HG03097 (cell line): ENCODE data around the gene FBN2.

ENCODE experiments used
- ATAC-seq: cut with Tn5 transposase; IDR thresholded peaks from one replicate; pipeline ENCODE4 v1.9.1; 2021; ENCODE audit not compliant: unreplicated experiment, low FRiP score

FBN2 gene

DNA sequence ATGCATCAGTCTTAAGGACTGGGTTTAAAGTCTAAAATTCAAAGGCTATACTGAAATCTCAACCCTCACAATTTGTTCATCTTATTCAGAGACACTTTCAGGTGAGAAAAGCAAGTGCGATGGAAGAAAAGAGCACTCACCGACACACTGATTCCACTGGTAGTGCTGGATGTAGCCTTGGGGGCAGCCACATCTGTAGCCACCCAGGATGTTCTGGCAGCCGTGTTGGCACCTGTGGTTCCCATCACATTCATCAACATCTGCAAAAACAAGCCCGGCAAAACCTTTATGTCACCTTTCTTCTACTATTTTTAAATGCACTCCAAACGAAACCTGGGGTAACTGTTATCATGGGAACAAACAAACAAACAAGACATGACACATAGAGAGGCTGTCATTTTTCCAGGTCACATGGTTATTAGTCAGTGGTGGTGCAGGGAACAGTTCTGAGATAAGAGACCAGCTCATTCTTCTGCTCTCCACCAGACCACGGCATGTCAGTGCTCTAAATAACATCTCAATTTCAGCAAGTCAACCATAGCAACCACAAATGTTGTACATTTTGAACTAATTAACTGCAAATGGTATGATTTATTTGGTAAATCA, 266.1 kb downstream of the FBN2 start:
- ATAC-seq, result no peak

DNA sequence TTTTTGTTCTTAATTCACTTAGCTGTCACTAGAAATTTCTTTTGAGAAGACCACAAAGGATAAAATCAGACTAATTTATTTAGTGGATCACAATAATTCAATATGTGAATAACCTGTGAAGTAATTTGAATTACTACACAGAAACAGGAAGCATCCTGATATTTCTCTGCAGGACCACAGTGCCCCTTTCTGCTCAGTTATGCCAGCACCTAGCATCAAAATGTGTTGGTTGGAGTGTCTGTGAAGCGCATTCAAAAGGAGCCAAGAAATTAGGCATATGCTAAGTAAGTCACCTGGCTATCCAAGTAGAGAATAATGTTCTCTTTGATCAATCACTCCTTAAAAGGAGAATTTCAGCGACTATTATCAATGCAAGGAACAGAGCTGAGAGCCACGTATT, 267.0 kb downstream of the FBN2 start:
- ATAC-seq, result no peak

DNA sequence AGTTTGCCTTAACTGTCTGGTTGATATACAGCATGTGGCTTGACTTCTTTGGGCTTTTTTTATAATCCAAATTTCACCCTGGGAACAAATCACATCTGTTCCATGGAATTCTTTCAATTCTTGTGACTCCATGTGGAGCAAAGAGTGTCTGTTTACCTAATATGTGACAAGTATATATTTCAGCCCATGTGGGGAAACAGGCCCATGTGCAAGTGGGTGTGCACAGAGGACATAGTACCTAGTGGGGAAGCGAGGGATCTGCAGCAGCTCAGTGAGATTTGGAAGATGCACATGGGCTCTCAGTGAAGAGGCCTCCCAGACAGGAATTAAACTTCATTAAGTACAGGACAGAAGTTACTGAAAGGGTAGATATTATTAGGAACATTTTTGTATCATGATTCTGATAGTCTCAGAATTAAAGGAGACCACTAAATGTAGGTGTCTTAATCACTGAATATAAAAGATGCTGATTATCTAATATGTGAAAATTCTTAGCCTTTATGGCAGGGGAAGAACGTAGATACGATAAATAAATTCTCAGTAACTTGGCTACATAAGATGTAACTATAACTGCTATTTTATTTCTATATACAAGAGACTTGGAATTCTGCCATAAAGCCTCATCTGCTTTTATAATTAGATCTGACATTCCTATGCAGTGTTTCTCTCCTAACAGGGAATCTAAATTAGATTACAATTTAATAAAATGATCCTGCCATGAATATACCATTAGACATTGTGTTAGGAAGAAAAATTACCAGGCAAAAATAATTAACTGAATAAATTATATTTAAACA, 273.3 kb downstream of the FBN2 start:
- no peak for ATAC-seq

DNA sequence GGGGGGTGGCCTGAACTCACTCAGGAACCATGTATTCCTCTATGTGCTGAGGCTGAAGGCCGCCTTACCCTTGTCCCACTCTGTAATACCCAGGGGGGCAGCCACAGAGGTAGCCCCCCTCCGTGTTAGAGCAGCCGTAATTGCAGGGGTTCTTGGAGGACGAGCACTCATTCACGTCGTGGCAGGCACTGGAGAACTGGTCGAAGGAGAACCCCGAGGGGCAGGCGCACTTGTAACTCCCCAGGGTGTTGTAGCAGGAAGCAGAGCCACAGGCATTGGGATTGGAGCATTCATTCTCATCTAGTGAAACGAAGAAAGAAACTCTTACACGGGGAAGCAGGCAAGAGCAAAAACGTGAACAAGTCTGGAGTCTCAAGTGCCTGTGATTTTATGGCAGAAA, 274.7 kb downstream of the FBN2 start:
- no peak for ATAC-seq

DNA sequence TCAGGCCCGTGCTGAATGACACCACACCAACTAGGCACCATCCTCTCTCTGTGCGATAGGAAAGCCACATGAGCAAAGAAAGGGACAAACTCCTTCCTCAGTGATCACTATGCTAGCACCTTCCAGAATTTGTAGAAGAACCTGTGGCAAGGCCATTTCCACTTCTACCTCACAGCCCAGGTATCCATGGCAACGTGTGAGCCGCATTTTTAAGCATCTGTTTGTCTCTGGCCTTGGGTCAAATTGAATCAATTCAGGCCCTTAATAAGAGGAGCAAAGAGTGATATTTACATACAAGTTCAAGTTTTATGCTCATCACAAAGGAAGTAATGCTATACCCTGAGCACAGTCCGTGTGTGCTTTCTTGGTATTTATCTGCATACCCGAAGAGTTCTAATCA, 275.1 kb downstream of the FBN2 start:
- no peak for ATAC-seq

DNA sequence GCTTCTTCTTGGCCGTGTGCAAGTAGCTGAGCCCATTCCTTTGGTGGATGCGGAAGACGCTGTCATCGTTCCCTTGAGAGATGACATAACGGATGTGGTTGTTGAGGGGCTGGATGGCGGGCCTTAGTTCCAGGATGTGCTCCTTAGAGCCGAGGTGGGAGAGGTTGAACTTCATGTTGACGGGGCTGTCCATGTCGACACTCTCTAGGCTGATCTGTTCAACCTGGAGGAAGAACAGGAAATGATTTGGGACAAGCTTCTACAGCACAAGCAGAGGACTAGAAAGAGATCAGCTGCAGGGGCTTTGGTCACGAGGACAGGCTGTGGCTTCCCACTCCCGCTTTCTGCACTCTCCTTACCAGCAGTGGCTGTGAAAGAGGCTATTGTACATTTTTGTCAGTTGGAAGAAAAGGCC, 278.4 kb downstream of the FBN2 start:
- no peak for ATAC-seq

DNA sequence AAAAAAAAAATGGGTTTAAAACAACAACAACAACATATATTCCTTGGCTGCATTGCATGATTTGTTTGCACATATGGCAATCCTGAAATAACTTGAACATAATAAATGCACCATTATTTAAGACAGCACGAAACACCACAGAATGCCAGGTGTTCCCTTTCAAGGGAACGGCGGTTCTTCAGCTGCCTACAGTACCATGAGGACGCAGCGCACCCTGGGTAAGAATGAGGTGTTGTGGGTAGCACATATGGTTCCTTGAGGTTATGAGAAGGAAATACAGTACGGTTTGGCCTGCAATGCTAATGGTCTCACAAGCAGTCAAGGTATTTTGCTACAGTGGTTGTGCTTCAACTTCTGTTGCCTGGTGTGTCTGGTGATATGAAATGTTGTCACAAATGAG, 279.7 kb downstream of the FBN2 start:
- ATAC-seq, result no peak

DNA sequence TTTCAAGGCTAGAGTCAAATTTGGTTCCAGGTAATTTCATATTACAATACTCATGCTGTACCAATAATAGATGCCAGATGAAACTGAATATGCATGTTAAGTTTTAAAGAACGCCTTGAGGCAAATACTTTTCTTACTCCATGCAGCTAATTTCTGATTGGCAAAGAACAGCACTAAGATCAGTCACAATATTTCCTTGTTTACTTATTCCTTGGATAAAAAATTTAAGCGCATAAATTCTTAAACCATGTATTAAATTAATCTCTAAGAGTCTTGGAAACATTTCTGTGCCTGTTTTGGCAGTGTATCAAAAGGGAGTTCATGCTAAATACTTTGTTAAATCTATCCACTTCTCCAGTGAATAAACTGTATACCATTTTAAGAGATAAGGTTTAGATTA, 281.0 kb downstream of the FBN2 start:
- ATAC-seq, result no peak

DNA sequence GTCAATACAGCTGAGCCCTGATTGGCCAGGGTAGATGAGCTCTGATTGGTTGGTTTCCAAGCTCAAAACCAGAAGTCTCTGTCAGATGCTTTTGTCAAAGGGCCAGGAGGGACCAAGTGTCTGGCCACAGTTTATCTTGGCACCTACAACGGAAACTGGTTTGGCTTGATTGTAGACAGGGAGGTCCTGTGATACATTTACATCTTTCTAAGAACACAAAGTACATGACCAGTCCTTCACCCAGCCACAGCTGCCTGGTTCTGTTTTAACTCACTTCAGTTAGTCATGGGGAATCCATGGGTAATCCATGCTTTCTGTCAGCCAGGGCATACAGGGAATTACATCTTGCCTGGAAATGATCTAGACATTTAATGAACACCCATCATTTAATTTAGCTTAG, 283.3 kb downstream of the FBN2 start:
- ATAC-seq, result no peak

DNA sequence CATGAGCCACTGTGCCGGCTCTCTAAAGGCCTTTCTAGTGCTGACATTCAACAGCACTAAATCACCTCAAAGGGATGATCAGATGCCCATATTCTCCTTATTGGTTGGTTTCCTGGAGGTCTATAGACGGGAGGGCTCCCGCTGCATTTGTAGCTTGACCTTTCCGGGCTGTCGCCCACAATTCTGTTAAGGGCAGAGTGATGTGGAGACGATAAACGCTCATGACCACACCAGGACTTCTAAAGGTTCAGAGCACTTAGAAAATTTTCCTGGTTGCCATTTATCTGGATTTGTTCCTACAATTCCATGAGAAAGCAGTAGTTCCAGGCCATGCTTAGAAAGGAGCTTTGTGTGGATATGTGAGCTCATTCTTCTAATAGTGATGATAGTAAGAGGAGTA, 284.2 kb downstream of the FBN2 start:
- no peak for ATAC-seq

DNA sequence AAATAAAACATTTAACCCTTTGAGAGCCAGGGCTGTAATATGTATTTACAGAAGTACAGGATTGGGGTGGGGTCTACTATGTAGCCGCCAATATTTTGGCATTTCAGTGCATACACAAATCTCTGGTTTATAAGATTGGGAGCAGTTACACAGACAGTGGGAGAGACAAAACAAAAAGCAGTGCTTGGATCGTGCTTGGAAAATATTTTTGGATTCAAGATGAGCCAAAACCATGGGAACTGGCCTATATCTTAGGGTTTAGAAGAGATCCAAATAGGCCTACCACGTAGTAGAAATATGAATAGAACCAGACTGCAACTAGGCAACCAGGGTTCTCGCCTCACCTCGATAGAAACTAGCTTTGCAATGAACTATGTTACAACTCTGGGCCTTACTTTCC, 284.9 kb downstream of the FBN2 start:
- no peak for ATAC-seq

DNA sequence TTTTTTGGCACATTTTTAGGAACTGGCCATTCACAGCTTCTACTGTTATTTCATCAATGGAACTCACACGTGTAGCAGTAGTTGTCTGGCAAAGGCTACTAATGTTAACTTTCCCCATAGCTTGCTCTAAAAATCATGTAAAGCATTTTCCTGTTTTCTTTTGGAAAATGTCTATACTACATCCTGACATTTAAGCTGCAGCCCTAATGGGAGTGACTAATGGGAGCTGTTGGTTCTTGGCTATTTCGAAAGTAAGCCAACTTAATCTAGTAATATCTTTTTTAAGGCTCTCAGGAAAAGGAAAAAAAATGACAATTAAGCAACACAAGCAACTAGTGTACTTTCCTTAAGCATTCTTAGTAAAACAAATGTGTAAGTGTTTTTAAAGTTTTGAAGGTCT, 285.3 kb downstream of the FBN2 start:
- no peak for ATAC-seq

DNA sequence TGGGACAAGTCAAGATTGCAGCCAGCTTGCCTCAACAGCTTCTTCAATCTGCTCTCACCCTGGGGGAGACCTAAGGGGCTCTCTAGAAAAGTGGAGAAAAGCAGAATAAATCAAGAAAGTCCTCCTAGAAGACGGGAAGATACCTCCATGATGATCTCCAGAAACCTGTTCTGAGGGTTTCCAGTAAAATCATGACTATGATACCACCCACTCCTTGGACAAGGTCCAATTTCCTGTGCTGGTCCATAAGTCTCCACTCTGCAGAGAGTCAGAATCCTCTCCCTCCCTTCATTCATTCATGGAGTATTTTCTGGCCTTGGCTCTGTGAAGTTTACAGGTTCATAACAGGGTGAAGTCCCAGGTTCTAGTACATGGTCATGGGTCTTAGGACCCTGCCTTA, 285.8 kb downstream of the FBN2 start:
- no peak for ATAC-seq

DNA sequence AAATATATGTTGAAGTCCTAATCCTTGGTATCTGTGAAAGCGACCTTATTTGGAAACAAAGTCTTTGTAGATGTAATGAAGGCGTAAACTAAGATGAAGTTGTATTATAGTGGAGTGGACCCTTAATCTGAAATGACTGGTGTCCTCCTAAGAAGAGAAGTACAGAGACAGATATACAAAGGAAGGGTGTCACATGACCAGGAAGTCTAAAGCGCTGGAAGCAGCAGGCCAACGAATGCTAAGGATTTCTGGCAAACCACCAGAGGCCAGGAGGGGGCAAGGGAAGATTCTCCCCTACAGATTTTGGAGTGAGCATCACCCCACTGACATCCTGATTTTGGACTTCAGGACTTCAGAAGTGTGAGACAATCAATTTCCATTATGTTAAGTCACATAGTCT, 292.1 kb downstream of the FBN2 start:
- ATAC-seq, result no peak

DNA sequence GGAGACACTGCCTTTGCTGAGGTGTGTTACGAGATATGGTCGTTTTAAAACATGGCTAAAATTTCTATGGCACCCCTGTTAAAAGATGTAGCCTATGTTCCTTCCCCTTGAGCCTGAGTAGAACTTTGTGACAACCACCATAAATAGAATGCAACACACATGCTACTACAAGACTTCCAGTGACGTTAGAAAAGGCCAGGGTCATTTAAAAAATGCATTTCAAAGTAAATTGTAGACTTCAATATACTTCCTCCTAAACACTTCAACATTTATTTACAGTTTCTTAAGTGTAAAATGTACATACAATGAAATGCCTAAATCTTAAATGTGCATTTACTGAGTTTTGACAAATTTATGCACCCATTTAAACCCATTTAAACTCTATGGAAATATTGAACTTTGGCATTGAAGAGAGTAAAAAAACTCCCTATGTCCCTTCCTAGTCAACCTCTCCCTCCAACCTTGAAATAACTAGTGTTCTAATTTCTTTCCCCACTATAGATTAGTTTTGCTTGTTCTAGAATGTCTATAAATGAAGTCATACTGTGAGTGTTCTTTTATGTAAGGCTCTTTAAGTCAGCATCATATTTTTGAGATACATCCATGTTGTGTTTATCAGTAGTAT, 294.0 kb downstream of the FBN2 start:
- no peak for ATAC-seq

DNA sequence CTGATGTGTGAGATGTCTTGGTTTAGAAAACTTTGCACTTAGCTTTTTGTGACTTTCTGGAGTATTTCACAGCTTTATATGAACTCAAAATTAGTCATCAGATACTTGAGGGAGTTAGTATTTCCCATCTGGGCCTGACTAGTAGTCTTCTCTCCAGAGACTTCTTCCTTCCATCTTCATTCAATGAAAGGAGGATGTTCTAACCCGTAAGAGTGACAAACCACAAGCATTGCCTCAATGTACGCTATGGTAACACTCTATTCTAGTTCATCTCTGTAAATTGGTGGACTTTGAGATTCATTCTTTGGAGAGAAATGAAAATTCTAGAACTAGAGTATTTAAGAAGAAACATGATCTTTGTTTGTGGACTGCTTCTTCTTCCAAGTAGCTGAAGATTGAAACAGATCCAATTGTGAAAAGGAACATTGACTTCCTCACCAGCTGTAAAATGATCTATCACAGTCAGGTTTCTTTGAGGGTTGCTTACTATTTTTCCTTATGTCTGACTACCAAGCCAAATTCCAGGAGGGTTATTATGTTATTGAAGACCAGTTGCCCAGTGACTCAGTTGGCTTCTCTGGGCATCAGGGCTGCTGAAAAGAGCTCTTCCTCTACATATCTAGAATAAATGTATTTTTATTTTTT, 296.9 kb downstream of the FBN2 start:
- no peak for ATAC-seq

DNA sequence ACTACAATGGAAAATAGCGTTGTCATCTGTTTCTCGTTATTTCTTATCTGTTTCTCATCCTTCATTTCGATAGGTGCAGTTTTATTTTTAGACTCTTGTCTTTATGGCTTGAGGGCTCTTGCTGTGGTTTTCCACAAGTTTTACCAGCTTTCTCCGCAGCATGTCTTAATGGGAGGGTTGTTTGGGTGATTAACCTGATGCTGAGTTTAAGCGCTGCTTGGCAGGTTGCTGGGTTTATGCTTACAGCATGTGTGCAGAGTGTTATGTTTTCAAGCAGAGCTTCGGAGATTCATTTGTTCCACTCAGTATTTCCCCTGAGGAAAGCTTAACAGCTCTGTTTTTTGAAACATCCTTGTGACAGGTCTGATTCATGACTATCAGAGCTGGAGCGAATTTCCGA, 300.5 kb downstream of the FBN2 start:
- ATAC-seq, result no peak

DNA sequence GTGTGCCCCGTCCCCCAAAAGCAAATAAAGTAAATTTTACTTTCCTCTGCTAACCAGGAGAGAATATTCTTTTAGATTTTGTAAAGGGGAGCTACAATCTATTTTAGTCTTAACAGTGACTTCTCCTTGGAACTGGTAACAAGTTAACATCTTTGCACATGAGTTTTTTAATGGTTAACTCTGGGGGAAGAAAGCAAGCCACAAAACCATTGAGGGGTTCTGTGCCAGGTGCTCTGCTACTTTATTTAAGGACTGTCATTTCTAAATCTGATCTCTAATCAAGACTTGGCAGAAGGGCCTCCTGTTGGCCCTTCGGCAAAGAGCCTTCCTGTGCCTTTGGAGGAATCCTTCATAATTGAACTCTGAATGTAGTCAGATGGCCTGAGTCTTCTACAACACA, 301.0 kb downstream of the FBN2 start:
- no peak for ATAC-seq

DNA sequence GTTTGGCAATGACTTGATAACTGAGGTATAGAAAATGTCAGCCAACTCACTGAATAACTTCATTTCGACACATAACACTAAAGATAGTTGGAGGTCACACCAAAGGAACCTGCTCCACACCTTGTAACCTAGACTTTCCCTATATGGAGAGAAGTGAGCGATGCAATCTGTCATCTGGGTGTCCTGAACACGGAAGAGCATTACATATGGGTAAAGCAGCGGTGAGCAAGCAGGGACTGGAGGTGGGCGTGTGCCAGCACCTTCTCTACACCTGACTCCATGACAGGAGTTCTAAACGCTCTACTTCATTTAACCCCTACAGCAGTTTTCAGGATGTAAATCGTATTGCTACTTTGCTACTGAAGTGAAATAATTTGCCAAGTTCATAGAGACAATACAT, 301.7 kb downstream of the FBN2 start:
- ATAC-seq, result no peak

DNA sequence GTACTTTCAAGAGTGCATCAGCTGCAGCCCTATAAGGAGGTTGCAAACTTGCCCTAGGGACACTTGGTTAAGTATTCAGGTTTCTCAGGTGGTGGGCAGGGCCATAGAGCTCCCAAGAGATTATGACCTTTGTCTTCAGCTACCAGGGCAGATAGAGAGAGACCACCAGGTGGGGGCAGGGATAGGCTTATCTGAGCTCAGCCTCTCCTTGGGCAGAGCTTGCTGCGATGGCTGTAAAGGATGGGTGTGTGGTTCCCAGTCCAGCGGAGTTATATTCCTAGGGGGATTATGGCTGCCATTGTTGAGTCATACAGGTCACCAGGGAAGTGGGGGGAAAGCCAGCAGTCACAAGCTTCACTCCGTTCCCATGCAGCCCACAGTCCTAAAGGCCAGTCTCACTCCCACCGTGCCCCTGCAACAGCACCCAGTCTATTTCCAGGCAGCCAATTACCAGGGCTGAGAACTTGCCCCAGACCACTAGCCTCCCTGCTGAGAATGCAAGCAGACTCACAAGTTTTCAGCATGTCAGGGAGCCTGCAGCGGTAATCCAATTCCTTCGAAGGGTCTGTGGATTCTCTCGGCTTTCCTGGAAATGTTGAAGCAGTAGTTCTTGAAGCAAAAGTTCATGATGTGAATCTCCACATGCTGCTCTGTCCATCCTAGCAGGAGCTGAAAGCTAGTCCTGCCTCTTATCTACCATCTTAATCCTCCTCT, 303.0 kb downstream of the FBN2 start:
- no peak for ATAC-seq

DNA sequence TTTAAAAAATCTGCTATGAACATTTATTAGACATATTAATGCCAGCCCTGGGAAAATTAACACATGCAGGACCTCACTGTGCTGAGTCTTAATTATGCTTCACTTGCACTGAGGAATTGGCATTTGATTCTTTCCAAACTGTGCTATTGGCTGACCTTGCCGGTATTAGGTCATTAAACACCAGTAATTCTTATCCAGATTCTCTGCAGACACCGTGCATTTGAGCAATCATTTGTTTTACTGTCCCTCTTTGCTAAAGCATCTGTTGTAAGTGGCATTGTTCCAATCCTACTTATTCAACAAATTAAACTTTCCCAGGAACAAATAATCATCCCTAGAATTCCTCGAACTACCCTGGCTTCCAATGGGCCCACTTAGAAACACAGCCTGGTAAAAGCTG, 309.5 kb downstream of the FBN2 start:
- no peak for ATAC-seq
